GM12878 (cell line): ENCODE measurements around the gene TSPAN16. TPM values are rescaled to one million over a fixed set of nuclear protein-coding genes. Genes with fewer than 3 reads are reported as not detected.
A peak's percentile ranks its signal among the peaks of the same experiment; 100 is the strongest.

ENCODE experiments used
- ATAC-seq: fragments of 200-7000 bp; cut with Tn5 transposase; 3 replicates; pipeline ENCODE4 v1.9.1; 2020; ENCODE audit warnings: mild to moderate bottlenecking, moderate library complexity
- BruUV-seq: library from RNA; stranded (reverse); fragments of 400-500 nt; replicated peaks from 2 replicates; lab custom pipeline; 2021; lab: Mats Ljungman, UMichigan
- CTCF ChIA-PET: fragments of 300-600 bp; sonication (Branson Sonifier 250); formaldehyde crosslinking; extraction: SDS; loops from one replicate; lab custom pipeline; 2021; ENCODE audit warnings: inconsistent platforms; lab: Yijun Ruan, JAX
- POLR2A ChIA-PET: fragments of 350-600 bp; formaldehyde crosslinking; extraction: SDS; loops from one replicate; lab custom pipeline; 2021; ENCODE audit warnings: inconsistent platforms; lab: Charles Lee
- RAD21 ChIA-PET: fragments of 300-600 bp; sonication (Branson Sonifier 250); formaldehyde crosslinking; loops from one replicate; lab custom pipeline; 2023; ENCODE audit warnings: antibody characterized with exemption; ENCODE audit not compliant: unreplicated experiment; lab: Charles Lee
- SMC1A ChIA-PET: fragments of 300-600 bp; sonication (Branson Sonifier 250); formaldehyde crosslinking; loops from one replicate; lab custom pipeline; 2023; ENCODE audit not compliant: unreplicated experiment, uncharacterized antibody; lab: Charles Lee
- DNase-seq: peaks from one replicate; pipeline ENCODE4 v3.0.0-alpha.2; 2011; ENCODE audit warnings: low read depth, low spot score
- FAIRE-seq: peaks from 3 replicates; lab custom pipeline; 2011; peaks lifted over from hg19 to GRCh38; lab: Jason Lieb, UNC
- H2AFZ ChIP-seq: 2 replicates; pipeline ENCODE4 v1.6.0; 2011; ENCODE audit warnings: low read depth, low read length, control low read depth; ENCODE audit not compliant: control insufficient read depth
- H3K27ac ChIP-seq: 2 replicates; pipeline ENCODE4 v1.5.1; 2011; ENCODE audit warnings: control low read depth; ENCODE audit not compliant: control insufficient read depth, insufficient read depth
- H3K27me3 ChIP-seq, 2 experiments: replicated peaks in 1 of 2; 2 replicates each; pipeline versions ENCODE4 v1.6.0 to v1.6.1; 2011; ENCODE audit warnings: low read length in 1 of 2; ENCODE audit not compliant: control insufficient read depth in 2 of 2, insufficient read depth in 2 of 2
- H3K36me3 ChIP-seq, 2 experiments: 2 replicates each; pipeline ENCODE4 v1.5.1; 2011; ENCODE audit warnings: low read length in 1 of 2; ENCODE audit not compliant: control insufficient read depth in 2 of 2, insufficient read depth in 2 of 2
- H3K4me1 ChIP-seq: 2 replicates; pipeline ENCODE4 v1.6.1; 2011; ENCODE audit warnings: mild to moderate bottlenecking, low read length, moderate library complexity, mixed read lengths; ENCODE audit not compliant: control insufficient read depth, insufficient read depth
- H3K4me2 ChIP-seq: 2 replicates; pipeline ENCODE4 v1.6.0; 2011; ENCODE audit warnings: control low read depth; ENCODE audit not compliant: control insufficient read depth, insufficient read depth
- H3K4me3 ChIP-seq: fragments of 200-600 bp; sonication (generic); 2 replicates; pipeline ENCODE4 v1.5.1; 2016
- H3K79me2 ChIP-seq: 2 replicates; pipeline ENCODE4 v1.6.0; 2011; ENCODE audit warnings: low read length; ENCODE audit not compliant: control insufficient read depth, insufficient read depth
- H3K9ac ChIP-seq: 2 replicates; pipeline ENCODE4 v1.8.0; 2011; ENCODE audit warnings: low read length, control low read depth, mixed read lengths; ENCODE audit not compliant: control insufficient read depth, insufficient read depth
- H3K9me3 ChIP-seq: replicated peaks from 3 replicates; pipeline ENCODE4 v1.5.1; 2011; ENCODE audit warnings: mild to moderate bottlenecking, low read length; ENCODE audit not compliant: control insufficient read depth, insufficient read depth
- H4K20me1 ChIP-seq: 2 replicates; pipeline ENCODE4 v1.6.0; 2011; ENCODE audit not compliant: control insufficient read depth, insufficient read depth
- NBN ChIP-seq: fragments of 450-650 bp; IDR thresholded peaks from 2 replicates; pipeline ENCODE4 v1.6.1; 2016
- NR2C1 ChIP-seq: fragments of 450-650 bp; IDR thresholded peaks from 2 replicates; pipeline ENCODE4 v1.6.1; 2017; ENCODE audit warnings: antibody characterized with exemption, mild to moderate bottlenecking, moderate library complexity
- whole genome bisulfite sequencing: methylation state at CpG from one replicate; pipeline ENCODE4 v1.1.6; 2016; ENCODE audit warnings: low lambda C conversion rate; ENCODE audit not compliant: insufficient replicate concordance, insufficient coverage; ENCODE audit errors: missing lambda C conversion rate; 5-methylcytosine and 5-hydroxymethylcytosine counted together
- in situ Hi-C: fragments of 300-500 bp; cut with MboI; formaldehyde crosslinking; loops from 9 replicates; pipeline ENCODE4 v1.14.3; 2018; ENCODE audit warnings: mixed read lengths
- intact Hi-C: fragments of 100-400 bp; cut with micrococcal nuclease; formaldehyde crosslinking; loops from one replicate; pipeline ENCODE4 v1.14.2; 2022; ENCODE audit not compliant: unreplicated experiment
- polyA plus RNA-seq, 11 experiments: library from polyadenylated mRNA; depleted of rRNA in 4 of 11; unstranded in 6 of 11; stranded (reverse) in 5 of 11; fragments of >200 nt; fragmentation: Nextera tagmentation in 4 of 11; fragmentation: Illumina TruSeq in 1 of 11; extraction: Ambion mirVana in 4 of 11; extraction: Trizol in 1 of 11; gene quantifications; 1 replicate in 1 of 11; 2 replicates in 10 of 11; pipeline versions ENCODE4 v1.2.1 to v1.2.3, GENCODE V29; 2011 to 2016; ENCODE audit warnings: inconsistent platforms in 2 of 11, missing spikeins in 2 of 11, low read depth in 1 of 11
- total RNA-seq, 4 experiments: library from RNA; depleted of rRNA in 3 of 4; stranded (reverse); fragments of >200 nt in 3 of 4; fragmentation: Illumina TruSeq in 1 of 4; extraction: Trizol in 1 of 4; gene quantifications; 2 replicates each; pipeline versions ENCODE4 v1.2.1 to v1.2.3, GENCODE V29; 2013 to 2021
- TF ChIP-seq, protein P1 (sequence below): fragments of 450-650 bp; IDR thresholded peaks from 2 replicates; pipeline ENCODE4 v1.6.1; 2017; ENCODE audit warnings: borderline replicate concordance
- TF ChIP-seq, protein P2 (sequence below): IDR thresholded peaks from 2 replicates; pipeline ENCODE4 v1.6.1; 2011; ENCODE audit warnings: low read depth, low read length, improper control_type of control experiment, borderline replicate concordance

Gene TSPAN16
- total and polyA plus RNA-seq, 10 of the 15 experiments (the other 5 are each of a cell fraction or from before 2014, with no cell fraction given) = not detected

DNA sequence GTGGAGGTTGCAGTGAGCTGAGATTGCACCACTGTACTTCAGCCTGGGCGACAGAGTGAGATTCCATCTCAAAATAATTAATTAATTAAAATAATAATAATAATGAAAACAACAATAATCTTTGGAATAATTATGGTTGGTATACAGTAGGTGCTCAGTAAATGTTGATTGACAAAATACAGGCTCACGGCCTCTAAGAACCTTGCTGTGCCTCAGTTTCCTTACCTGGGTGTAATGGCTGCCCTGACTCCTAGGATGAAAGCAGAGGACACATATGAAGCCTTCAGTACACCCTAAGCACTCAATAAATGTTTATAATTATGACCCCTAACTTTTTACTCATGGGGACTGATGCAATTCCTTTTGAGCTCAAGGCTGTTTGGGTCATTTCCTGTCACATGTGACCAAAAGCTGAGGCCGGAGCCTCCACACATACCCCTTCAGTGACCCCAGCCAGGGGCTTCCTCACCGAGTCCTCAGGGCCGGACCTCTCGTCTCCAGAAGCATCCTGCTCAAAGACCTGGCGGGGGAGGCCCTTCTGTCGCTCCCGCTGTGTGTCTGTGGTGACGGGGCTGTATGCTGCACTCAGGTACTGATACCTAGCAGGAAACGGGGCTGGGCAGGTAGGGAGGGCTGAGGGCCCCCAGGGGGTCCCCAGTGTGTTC is 44.2 kb upstream of the TSPAN16 start:
- no peak for FAIRE-seq
- intact Hi-C loops (no loop called here), in situ Hi-C loops (no loop called here)
- ChIA-PET POLR2A (no interaction called here), SMC1A (no interaction called here), RAD21 (no interaction called here), CTCF (no interaction called here)
- DNase-seq = no peak
- no peak for ATAC-seq
- 70% methylated on average over 11 of the region's 11 CpGs for WGBS
- peaks cover 0 to 2% of the 10 kb centered on the region in 2 experiments; a peak in 2 of 4 replicates for H3K36me3 ChIP-seq
- no peak overlapping the region for H3K4me3 ChIP-seq
- no peaks in the 10 kb centered on the region for H3K27me3 ChIP-seq
- no peak for TF ChIP-seq NBN
- TF ChIP-seq, protein P1, sequence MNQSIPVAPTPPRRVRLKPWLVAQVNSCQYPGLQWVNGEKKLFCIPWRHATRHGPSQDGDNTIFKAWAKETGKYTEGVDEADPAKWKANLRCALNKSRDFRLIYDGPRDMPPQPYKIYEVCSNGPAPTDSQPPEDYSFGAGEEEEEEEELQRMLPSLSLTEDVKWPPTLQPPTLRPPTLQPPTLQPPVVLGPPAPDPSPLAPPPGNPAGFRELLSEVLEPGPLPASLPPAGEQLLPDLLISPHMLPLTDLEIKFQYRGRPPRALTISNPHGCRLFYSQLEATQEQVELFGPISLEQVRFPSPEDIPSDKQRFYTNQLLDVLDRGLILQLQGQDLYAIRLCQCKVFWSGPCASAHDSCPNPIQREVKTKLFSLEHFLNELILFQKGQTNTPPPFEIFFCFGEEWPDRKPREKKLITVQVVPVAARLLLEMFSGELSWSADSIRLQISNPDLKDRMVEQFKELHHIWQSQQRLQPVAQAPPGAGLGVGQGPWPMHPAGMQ = no peak
- no peak for TF ChIP-seq NR2C1
- TF ChIP-seq, protein P2, sequence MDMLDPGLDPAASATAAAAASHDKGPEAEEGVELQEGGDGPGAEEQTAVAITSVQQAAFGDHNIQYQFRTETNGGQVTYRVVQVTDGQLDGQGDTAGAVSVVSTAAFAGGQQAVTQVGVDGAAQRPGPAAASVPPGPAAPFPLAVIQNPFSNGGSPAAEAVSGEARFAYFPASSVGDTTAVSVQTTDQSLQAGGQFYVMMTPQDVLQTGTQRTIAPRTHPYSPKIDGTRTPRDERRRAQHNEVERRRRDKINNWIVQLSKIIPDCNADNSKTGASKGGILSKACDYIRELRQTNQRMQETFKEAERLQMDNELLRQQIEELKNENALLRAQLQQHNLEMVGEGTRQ = no peak
- no peak overlapping the region for H3K4me2 ChIP-seq
- TSS peak; percentile 52 for BruUV-seq
- no peak overlapping the region for H3K27ac ChIP-seq
- no peak overlapping the region for H3K9ac ChIP-seq
- no peaks in the 10 kb centered on the region for H3K79me2 ChIP-seq
- H3K9me3 ChIP-seq = no peaks in the 10 kb centered on the region
- no peak overlapping the region for H2AFZ ChIP-seq
- no peaks in the 10 kb centered on the region for H3K4me1 ChIP-seq
- no peaks in the 10 kb centered on the region; the same call in 1 of the 2 replicates for H4K20me1 ChIP-seq
